NCI-H446 treated with DMSO at 0.1 percent for 48 hours (cell line): Measurements from ENCODE around the gene PTPRR.
A peak's percentile ranks its signal among the peaks of the same experiment; 100 is the strongest.

ENCODE experiments used
- DNase-seq: peaks from one replicate; lab custom pipeline; 2025; lab: John Stamatoyannopoulos, UW

Gene PTPRR

GRCh38 chr12:70695361-70696023, 225.0 kb downstream of the PTPRR start:
- no peak for DNase-seq

GRCh38 chr12:70692681-70693288, 227.8 kb downstream of the PTPRR start:
- DNase-seq, result no peak

GRCh38 chr12:70691018-70691672, 229.4 kb downstream of the PTPRR start:
- DNase-seq, result no peak

GRCh38 chr12:70686907-70687306, 233.6 kb downstream of the PTPRR start:
- DNase-seq, result no peak

GRCh38 chr12:70686299-70686698, 234.2 kb downstream of the PTPRR start:
- DNase-seq, result no peak

- DNase-seq, result peak; percentile 1
These were observed 236.6 kb downstream of the PTPRR start for GRCh38 chr12:70683976-70684375.

GRCh38 chr12:70671698-70672097, 248.8 kb downstream of the PTPRR start:
- no peak for DNase-seq

GRCh38 chr12:70670948-70671347, 249.6 kb downstream of the PTPRR start:
- DNase-seq, result no peak

GRCh38 chr12:70667253-70667652, 253.3 kb downstream of the PTPRR start:
- no peak for DNase-seq

GRCh38 chr12:70666364-70666763, 254.2 kb downstream of the PTPRR start:
- no peak for DNase-seq

GRCh38 chr12:70664465-70664881, 256.1 kb downstream of the PTPRR start:
- peak; percentile 33 for DNase-seq

- no peak for DNase-seq
These were observed 256.7 kb downstream of the PTPRR start for GRCh38 chr12:70663838-70664237.

GRCh38 chr12:70661466-70662161, 258.9 kb downstream of the PTPRR start:
- no peak for DNase-seq

- no peak for DNase-seq
These were observed 259.8 kb downstream of the PTPRR start for GRCh38 chr12:70660620-70661219.

- no peak for DNase-seq
These were observed 260.4 kb downstream of the PTPRR start for GRCh38 chr12:70660002-70660604.

- no peak for DNase-seq
These were observed 261.4 kb downstream of the PTPRR start for GRCh38 chr12:70659077-70659606.

GRCh38 chr12:70657616-70658286, 262.8 kb downstream of the PTPRR start:
- DNase-seq, result no peak

GRCh38 chr12:70652451-70652850, 268.1 kb downstream of the PTPRR start:
- no peak for DNase-seq

GRCh38 chr12:70648831-70649230, 271.7 kb downstream of the PTPRR start:
- no peak for DNase-seq

- DNase-seq, result no peak
These were observed 272.3 kb downstream of the PTPRR start for GRCh38 chr12:70648191-70648590.

- no peak for DNase-seq
These were observed 273.7 kb downstream of the PTPRR start for GRCh38 chr12:70646850-70647249.
